OCI-LY1 (cell line): ENCODE measurements around the gene BTBD9.

Experiments used
- H2AFZ ChIP-seq: fragments of 200-600 bp; sonication (generic), shearing (Covaris generic); 2 replicates; pipeline ENCODE4 v1.6.0; 2014; ENCODE audit warnings: antibody characterized with exemption, mild to moderate bottlenecking, low read length
- H3F3A ChIP-seq: fragments of 200-600 bp; sonication (generic), shearing (Covaris generic); 2 replicates; pipeline ENCODE4 v1.6.0; 2014; ENCODE audit warnings: mild to moderate bottlenecking, antibody characterized with exemption, low read length, moderate library complexity; ENCODE audit not compliant: insufficient read depth
- H3K27ac ChIP-seq: fragments of 200-600 bp; sonication (generic); 2 replicates; pipeline ENCODE4 v1.5.1; 2014; ENCODE audit warnings: low read length, mixed run types, mild to moderate bottlenecking, low read depth; ENCODE audit not compliant: poor library complexity, severe bottlenecking
- H3K27me3 ChIP-seq: fragments of 200-600 bp; sonication (generic); 2 replicates; pipeline ENCODE4 v1.6.0; 2014; ENCODE audit warnings: antibody characterized with exemption, mild to moderate bottlenecking, low read length, moderate library complexity; ENCODE audit not compliant: insufficient read depth
- H3K36me3 ChIP-seq: fragments of 200-600 bp; sonication (generic); 2 replicates; pipeline ENCODE4 v1.6.1; 2014; ENCODE audit warnings: mild to moderate bottlenecking, antibody characterized with exemption, low read length, moderate library complexity, mixed read lengths; ENCODE audit not compliant: insufficient read depth
- H3K4me1 ChIP-seq: fragments of 200-600 bp; sonication (generic); 2 replicates; pipeline ENCODE4 v1.5.1; 2014; ENCODE audit warnings: mild to moderate bottlenecking, low read length, moderate library complexity; ENCODE audit not compliant: insufficient read depth, severe bottlenecking
- H3K4me2 ChIP-seq: fragments of 200-600 bp; sonication (generic), shearing (Covaris generic); 2 replicates; pipeline ENCODE4 v1.6.1; 2014; ENCODE audit warnings: low read length
- H3K4me3 ChIP-seq: fragments of 200-600 bp; sonication (generic); 2 replicates; pipeline ENCODE4 v1.5.1; 2014; ENCODE audit warnings: low read length, low read depth, mild to moderate bottlenecking, mixed read lengths; ENCODE audit not compliant: poor library complexity, severe bottlenecking
- H3K79me2 ChIP-seq: fragments of 200-600 bp; shearing (Covaris generic); 2 replicates; pipeline ENCODE4 v1.6.1; 2016; ENCODE audit warnings: mixed run types, low read length, mixed read lengths; ENCODE audit not compliant: insufficient read depth
- H3K9ac ChIP-seq: fragments of 200-600 bp; sonication (generic), shearing (Covaris generic); 2 replicates; pipeline ENCODE4 v1.6.1; 2014; ENCODE audit warnings: mild to moderate bottlenecking, low read length, mixed read lengths
- H3K9me2 ChIP-seq: fragments of 200-600 bp; sonication (generic), shearing (Covaris generic); 2 replicates; pipeline ENCODE4 v1.6.1; 2014; ENCODE audit warnings: low read depth, mild to moderate bottlenecking, low read length, mixed read lengths
- H3K9me3 ChIP-seq: fragments of 200-600 bp; shearing (Covaris generic); 2 replicates; pipeline ENCODE4 v1.6.1; 2014; ENCODE audit warnings: low read length, mixed read lengths
- H4K20me1 ChIP-seq: fragments of 200-600 bp; sonication (generic), shearing (Covaris generic); 2 replicates; pipeline ENCODE4 v1.6.0; 2016; ENCODE audit warnings: mild to moderate bottlenecking, low read length; ENCODE audit not compliant: insufficient read depth
- CTCF ChIP-seq: fragments of 200-600 bp; sonication (generic), shearing (Covaris generic); IDR thresholded peaks from 2 replicates; pipeline ENCODE4 v1.5.1; 2017; ENCODE audit warnings: mild to moderate bottlenecking, antibody characterized with exemption, low read length, moderate library complexity, mixed read lengths
- EZH2 ChIP-seq: fragments of 200-600 bp; sonication (generic), shearing (Covaris generic); IDR thresholded peaks from 2 replicates; pipeline ENCODE4 v1.8.0; 2017; ENCODE audit warnings: borderline replicate concordance, mixed run types, mild to moderate bottlenecking, antibody characterized with exemption, low read length, moderate library complexity, mixed read lengths

BTBD9 gene

GRCh38 chr6:38166411-38167240, 473.1 kb downstream of the BTBD9 start:
- TF ChIP-seq EZH2: no peak
- TF ChIP-seq CTCF: no peak
- Histone ChIP-seq H2AFZ (no peak overlapping the region), H3K27me3 (no peaks in the 10 kb centered on the region), H3K4me1 (no peaks in the 10 kb centered on the region), H3K9me3 (no peaks in the 10 kb centered on the region), H3K4me3 (no peak overlapping the region), H3K9me2 (no peaks in the 10 kb centered on the region), H3K27ac (no peak overlapping the region), H3F3A (no peaks in the 10 kb centered on the region), H3K79me2 (no peaks in the 10 kb centered on the region), H4K20me1 (no peaks in the 10 kb centered on the region), H3K4me2 (no peak overlapping the region), H3K36me3 (no peaks in the 10 kb centered on the region), H3K9ac (no peak overlapping the region)

- Histone ChIP-seq H3K79me2 (no peaks in the 10 kb centered on the region), H3K4me2 (no peak overlapping the region), H3K27ac (no peak overlapping the region), H4K20me1 (no peaks in the 10 kb centered on the region), H3K4me1 (no peaks in the 10 kb centered on the region), H3K9ac (no peak overlapping the region), H3K4me3 (no peak overlapping the region), H3K9me2 (no peaks in the 10 kb centered on the region), H3K36me3 (no peaks in the 10 kb centered on the region), H3K27me3 (no peaks in the 10 kb centered on the region), H2AFZ (no peak overlapping the region), H3F3A (no peaks in the 10 kb centered on the region), H3K9me3 (no peaks in the 10 kb centered on the region)
- TF ChIP-seq EZH2 (no peak), CTCF (no peak)
Measured at GRCh38 chr6:38164671-38165108, 475.0 kb downstream of the BTBD9 start.

- Histone ChIP-seq H3K4me1 (no peaks in the 10 kb centered on the region), H3K79me2 (no peaks in the 10 kb centered on the region), H3K4me2 (no peak overlapping the region), H3K27me3 (no peaks in the 10 kb centered on the region), H3K9me3 (no peaks in the 10 kb centered on the region), H3K9ac (no peak overlapping the region), H3K4me3 (no peak overlapping the region), H3K36me3 (no peaks in the 10 kb centered on the region), H3K27ac (no peak overlapping the region), H3K9me2 (no peaks in the 10 kb centered on the region), H3F3A (no peaks in the 10 kb centered on the region), H2AFZ (no peak overlapping the region), H4K20me1 (no peaks in the 10 kb centered on the region)
- TF ChIP-seq CTCF (no peak), EZH2 (no peak)
Measured at GRCh38 chr6:38164131-38164481, 475.6 kb downstream of the BTBD9 start.
